NOMO-1 treated with dmso at 0.1 percent for 144 hours (cell line): ENCODE measurements around the gene SBNO1.
"Not testable (repeated sequence)": the region's sequence is repeated elsewhere in the genome, so short reads cannot be mapped to it uniquely, and the experiment has no call there.

Experiments used
- DNase-seq: peaks from one replicate; lab custom pipeline; 2025; ENCODE audit not compliant: unreplicated experiment; lab: John Stamatoyannopoulos, UW

SBNO1 gene

GRCh38 chr12:123271001-123271668, 93.5 kb downstream of the SBNO1 start:
- DNase-seq = peak; percentile 33

DNA sequence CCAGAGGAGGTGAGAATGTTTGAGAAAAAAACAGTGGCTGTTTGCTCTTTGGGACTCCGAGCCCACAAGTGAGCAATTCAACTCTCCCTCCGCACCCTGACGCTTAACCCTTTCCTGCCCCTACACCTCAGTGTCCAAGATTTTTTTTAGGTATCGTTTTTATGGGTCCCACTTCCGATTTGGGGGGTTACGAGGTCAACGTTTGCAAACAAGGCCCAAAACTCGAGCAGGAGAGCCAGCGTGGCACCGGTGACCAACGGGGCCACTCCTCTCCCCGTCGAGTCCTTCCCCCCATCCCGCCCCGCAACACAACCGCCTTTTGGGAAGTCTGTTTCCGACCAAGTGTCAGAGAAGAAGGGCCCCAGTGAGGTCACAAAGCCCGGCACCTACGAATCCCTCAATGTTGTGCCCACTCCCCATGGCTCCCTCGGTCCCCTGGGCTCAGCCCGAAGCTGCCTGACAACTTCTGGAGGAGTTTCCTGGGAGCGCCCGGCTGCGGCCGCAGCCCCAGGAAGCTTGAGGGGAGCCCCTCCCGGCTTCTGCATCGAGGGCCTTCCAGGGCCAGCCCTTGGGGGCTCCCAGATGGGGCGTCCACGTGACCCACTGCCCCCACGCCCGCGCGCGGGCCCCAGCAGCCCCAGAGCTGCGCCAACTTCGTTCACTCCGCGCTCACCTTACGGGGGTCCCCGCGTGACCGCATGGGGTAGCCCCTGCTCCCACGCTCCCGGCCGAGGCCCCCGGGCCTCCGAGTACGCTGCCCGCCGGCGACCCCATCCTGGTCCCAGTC, 94.2 kb downstream of the SBNO1 start:
- DNase-seq = no peak

DNA sequence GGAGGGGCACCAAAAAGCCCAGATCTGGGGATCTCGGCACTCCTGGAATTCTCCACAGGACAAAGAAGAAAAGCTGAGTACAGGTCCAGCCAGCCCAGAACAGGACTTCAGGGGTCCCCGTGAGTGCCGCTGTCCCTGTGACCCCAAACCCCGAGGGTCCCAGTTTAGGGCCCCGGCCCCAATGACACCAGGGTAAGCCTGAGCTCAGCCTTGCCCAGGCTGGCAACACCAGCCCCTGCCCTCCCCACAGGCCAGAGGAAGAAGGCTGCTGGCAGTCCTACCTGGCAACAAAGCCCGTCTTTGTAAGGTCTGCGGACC, 94.8 kb downstream of the SBNO1 start:
- DNase-seq = no peak

DNA sequence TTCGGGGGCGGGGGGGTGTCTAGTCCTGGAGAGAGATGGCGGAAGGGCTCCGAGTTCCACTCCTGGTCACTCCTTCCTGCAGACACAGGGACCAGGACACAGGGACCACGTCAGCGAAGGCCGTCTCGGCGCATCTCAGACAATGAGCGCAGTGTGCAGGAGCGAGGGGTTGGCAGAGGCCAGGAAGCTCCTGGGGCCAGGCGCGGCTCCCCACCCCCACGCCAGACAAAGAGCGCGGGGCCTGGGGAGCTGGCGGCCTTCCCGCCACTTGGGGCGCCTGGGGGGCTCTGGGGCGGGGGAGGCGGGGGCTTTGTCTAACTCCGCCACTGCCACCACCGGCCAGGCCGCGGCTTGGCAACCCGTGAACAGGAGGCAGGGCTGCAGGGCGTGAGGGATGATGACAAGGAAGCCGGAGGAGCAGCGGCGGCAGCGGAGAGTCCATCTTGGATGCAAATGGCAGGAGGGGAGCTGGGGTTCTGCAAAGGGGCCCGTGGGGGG, 95.2 kb downstream of the SBNO1 start:
- no peak for DNase-seq

GRCh38 chr12:123268850-123269249, 95.8 kb downstream of the SBNO1 start:
- DNase-seq = no peak

DNA sequence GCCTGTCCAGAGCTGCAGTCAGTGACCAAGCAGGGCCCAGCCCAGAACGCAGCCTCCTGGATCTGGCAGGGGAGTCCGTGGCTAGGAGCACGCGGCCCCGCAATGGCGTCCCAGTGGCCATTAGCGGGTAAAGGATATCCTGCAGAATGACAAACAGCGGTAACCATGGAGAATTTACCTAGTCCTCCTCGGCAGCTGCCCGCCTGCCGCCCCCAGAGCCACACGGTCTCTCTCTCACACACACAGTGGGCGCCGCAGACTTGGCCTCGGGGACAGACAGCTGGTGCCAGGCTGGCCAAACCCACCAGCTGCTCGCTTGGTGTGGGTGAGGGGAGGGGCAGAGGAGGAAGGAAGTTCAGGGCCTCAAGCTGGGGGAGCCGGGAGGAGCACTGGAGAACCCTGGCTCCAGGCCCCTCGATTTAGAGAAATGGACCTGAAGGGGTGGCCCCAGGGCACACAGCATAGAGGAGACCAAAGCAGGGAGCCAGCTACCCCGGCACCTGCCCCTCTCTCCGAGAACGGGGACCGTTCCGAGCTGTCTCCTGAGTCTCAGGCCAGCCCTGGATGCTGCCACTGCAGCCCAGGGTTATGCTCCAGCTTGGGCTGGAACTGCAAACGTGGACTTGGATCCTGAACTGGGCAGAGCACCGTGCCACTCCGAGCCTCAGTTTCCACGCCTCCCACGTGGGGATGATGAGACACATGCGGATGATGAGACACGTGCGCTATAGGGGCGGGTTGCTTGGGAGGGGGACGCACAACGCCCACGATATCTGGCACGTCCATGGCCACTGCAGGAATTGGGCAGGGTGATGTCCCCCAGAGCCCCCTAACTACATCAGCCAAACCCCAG, 96.4 kb downstream of the SBNO1 start:
- no peak for DNase-seq

DNA sequence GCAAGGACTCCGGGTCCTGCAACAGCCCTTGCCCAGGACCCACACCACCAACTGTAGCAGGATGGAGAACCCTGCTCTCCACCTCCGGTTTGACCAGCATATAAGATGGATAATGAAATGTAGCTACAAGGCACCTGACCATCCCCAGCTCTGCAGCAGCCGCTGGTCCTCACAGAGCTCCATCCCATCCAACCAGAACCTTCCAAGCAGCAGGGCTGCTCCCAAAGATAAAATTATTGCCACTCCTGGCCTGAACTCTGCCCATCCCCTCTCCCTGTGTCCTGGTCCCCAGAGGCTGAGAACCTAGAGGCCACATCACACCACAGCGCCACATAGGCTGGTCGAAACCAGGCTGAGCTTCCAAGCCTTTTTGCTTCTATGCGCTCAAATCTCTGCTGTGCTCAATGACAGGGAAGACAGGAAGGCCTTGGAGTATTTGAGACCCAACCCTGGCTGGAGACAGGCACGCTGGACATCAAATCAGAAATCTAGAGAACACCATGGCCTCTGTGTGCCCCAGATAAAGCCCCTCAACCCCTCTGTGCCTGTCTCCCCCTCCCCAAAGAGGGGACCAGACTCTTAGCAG, 97.2 kb downstream of the SBNO1 start:
- no peak for DNase-seq

DNA sequence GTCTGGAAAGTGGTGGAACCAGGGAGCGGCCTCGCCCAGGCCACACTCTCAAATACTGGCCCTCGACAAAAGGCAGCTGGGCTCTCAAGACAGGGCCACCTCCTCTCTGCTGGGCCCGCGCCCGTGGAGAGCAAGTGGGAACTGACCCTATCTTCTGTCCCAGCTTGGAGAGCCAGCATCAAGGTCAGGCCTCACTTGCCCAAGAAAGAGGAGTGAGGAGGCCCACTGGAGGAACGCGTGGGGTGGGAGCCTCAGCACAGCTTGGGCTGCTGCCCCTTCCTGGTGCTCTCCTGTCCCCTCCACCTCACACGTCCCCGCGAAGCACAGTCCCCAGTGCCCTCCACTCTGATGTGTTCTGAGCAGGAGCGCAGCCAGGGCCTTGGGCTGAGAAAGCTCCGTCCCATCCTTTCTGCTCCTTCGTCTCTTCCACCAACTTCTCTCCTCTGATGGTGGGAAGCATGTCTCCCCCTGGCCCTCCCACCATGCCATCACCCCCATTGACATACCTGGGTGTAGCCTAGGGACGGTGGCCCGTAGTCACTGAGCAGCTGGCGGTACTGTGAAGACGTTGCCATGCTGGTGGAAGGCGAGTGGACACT, 97.9 kb downstream of the SBNO1 start:
- DNase-seq = no peak

GRCh38 chr12:123265851-123266678, 98.6 kb downstream of the SBNO1 start:
- no peak for DNase-seq

GRCh38 chr12:123264642-123265041, 100.0 kb downstream of the SBNO1 start:
- DNase-seq = no peak

GRCh38 chr12:123263196-123263817, 101.3 kb downstream of the SBNO1 start:
- DNase-seq = no peak

- DNase-seq = no peak
Observed at GRCh38 chr12:123261196-123261595, 103.5 kb downstream of the SBNO1 start.

DNA sequence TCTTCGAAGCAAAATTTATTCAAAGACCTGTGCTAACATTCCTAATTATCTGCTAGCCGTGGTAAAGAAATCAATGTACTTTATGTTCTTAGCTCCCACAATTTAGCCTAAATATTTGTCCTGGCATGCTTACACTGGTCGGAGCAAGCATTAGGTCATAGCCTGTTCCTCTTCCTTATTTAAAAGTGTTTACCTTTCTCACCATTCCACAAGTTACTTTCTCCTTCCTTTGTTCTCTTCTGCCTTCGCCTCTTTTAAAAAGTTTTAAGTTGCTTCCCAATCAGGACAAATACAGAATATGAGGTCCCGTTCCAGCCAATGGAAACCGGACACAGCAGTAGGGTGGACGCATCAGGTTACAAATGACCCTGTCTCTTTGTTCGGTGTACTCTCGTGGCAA, 104.6 kb downstream of the SBNO1 start:
- DNase-seq = no peak

- no peak for DNase-seq
Observed at GRCh38 chr12:123258593-123258992, 106.1 kb downstream of the SBNO1 start.

- no peak for DNase-seq
Observed at GRCh38 chr12:123254853-123255446, 109.7 kb downstream of the SBNO1 start.

- no peak for DNase-seq
Observed at GRCh38 chr12:123253641-123254459, 110.8 kb downstream of the SBNO1 start.

GRCh38 chr12:123252365-123252764, 112.3 kb downstream of the SBNO1 start:
- not testable (repeated sequence) for DNase-seq

DNA sequence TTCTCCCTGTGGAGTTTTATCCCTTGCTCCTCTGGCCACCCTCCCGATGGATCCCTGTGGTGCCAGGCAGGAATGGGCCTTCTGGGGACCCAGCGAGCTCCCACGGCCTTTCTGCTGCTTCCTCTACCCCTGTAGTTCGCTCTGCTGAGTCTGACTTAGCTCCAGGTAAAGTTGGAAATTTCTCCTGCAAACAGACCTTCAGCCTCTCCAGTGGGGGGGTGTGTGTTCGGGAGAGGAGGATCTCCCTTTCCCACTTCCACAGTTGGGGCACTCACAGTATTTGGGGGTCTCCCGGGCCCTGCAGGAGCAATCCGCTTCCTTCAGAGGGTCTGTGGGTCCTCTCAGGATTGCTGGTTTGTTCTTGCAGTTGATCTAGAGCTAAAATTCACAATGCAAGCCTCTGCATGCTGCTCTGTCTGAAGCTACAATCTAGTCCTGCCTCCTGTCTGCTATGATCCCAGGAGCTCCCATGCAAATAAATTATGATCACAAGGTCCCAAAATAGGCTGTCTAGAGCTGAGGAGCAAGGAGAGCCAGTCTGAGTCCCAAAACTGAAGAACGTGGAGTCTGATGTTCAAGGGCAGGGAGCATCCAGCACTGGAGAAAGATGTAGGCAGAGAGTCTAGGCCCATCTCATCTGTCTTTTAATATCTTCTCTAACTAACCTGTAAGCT, 113.1 kb downstream of the SBNO1 start:
- DNase-seq = no peak
